ENCODE data around the gene SLC5A10.

The SLC5A10 gene

GRCh38 chr17:18968345-18968744, 16.4 kb downstream of the SLC5A10 start:
- H3K4me3 ChIP-seq (replicated peaks; ENCODE audit: low read depth, low read length): no peak overlapping the region
- no peak for DNase-seq (ENCODE audit: extremely low read depth, low read depth)
- TF ChIP-seq CTCF (IDR thresholded peaks at IDR 0.05; ENCODE audit: low read depth, low read length, missing control alignments): no peak

DNA sequence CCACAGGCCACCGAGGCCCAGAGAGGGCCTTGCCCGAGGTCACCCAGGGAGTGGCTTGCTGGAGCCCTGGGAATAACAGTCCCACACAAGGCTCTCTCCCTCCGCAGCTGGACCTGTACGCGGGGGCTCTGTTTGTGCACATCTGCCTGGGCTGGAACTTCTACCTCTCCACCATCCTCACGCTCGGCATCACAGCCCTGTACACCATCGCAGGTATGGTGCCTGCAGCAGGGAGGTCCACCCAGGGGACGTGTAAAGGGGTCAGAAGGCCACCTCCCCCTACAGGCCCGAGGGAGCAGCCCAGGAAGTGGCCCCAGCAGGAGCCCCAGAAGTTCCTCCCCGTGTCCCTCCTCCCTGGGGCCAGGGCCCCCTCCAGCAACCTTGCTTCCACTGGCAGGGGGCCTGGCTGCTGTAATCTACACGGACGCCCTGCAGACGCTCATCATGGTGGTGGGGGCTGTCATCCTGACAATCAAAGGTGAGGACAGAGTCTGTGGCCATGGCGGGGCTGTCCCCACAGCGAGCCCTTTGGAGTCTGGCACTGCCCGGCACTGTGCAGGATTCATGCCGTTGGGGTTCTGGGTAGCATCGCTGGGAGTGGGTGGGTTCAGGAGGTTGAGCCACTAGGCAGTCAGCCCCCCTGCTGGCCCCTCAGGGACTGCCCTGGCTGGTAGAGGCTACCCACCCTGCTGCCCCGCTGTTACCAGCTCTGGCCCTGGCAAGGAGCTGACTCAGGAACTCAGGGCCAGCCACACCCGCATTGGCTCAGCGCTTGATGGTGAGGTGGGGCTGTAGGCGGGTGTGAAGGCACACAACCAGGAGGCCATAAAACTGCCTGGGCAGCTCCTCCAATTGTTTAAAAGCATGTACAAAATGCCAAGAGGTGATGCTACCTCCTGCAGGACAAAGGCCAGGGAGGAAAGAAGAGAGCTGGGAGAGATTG, 17.3 kb downstream of the SLC5A10 start:
- no peak for DNase-seq (ENCODE audit: extremely low read depth, low read depth)
- no peak for TF ChIP-seq CTCF (IDR thresholded peaks at IDR 0.05; ENCODE audit: low read depth, low read length, missing control alignments)
- H3K4me3 ChIP-seq (replicated peaks; ENCODE audit: low read depth, low read length): no peak overlapping the region

DNA sequence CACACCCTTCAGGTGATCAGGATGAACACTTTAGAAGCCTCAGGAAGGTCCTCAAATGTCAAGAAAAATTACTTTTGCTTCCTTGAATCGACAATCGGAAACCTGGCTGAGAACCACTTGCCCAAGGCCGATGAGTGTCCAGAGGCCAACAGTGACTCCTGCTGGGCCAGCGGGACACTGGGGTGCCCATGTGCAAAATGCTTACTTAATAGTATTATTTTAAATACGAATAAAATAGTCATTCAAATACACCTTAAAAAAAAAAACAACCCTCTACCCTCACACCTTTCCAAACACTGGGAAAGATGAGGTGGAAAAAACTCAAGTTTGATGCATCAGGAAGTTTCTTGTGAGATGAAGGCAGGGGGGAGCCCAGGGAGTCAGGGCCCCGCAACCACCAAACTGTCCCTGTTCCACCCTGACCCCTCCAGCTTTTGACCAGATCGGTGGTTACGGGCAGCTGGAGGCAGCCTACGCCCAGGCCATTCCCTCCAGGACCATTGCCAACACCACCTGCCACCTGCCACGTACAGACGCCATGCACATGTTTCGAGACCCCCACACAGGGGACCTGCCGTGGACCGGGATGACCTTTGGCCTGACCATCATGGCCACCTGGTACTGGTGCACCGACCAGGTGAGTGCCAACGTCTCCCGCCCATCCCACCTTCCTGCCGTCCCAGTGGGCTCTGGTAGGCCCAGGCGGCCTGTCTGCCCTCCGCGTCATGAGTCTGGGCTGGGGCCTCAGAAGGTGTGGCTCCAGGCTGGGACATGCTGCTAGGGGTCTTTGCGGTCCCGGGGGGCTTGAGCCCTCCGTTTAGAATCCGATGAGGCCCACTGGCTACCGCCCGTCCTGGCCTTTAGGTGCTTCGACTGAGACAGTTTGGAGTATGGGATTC, 18.9 kb downstream of the SLC5A10 start:
- TF ChIP-seq CTCF (IDR thresholded peaks at IDR 0.05; ENCODE audit: low read depth, low read length, missing control alignments): peak; percentile 19
- DNase-seq (ENCODE audit: extremely low read depth, low read depth): no peak
- no peak overlapping the region for H3K4me3 ChIP-seq (replicated peaks; ENCODE audit: low read depth, low read length)

DNA sequence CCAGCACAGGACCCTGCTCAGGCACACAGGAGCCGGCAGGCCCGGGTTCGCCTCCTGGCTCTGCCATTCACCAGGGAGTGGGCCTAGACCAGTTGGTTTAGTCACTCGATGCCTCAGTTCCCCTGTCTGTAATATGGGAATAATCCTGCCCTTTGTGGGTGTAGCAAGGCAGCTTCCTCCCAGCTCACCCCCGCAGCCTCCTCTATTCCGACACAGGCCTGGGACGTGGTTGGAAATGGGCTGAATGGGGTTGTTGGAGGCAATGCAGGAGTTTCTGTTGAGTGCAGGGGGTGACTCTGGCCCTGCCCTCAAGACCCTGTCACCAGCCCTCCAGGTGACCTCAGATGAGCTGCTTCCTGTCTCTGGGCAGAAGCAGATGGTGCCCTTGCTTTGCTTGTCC, 19.8 kb downstream of the SLC5A10 start:
- no peak for TF ChIP-seq CTCF (IDR thresholded peaks at IDR 0.05; ENCODE audit: low read depth, low read length, missing control alignments)
- no peak for DNase-seq (ENCODE audit: extremely low read depth, low read depth)
- H3K4me3 ChIP-seq (replicated peaks; ENCODE audit: low read depth, low read length): no peak overlapping the region

DNA sequence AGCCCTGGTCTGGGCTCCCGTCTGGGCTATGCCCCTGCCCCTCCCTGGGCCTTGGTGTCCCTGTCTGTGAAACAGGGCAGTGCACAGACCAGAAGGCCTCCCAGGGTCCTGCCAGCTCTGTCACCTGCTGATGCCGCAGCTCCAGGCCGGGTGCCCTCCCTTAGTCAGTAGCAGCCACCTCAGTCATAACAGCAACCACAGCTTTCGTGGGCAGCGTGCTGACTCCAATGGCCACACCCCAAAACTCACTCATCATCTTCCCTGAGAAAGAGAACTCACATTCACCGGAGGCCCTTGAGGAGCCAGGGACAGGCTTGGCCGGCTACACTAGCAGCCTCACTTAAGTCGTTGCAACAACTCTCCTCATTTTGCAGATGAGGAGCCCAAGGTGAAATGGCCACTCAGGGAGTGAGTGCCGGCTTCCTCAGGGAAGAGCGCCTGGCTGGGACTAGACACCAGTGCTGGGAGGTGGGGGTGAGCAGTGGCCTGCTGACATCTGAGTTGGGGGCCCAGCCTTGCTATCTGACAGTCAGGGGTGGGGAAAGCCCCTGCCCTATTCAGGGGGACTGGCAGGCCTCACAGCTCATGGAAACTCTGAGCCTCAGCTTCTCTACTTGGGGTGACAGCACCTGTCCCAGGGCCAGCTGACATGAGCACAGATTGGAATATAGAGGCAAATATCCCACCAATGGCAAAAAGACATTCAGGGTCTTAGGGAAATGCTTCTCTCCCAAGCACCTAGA, 22.6 kb downstream of the SLC5A10 start:
- DNase-seq (ENCODE audit: extremely low read depth, low read depth): no peak
- TF ChIP-seq CTCF (IDR thresholded peaks at IDR 0.05; ENCODE audit: low read depth, low read length, missing control alignments): no peak
- no peak overlapping the region for H3K4me3 ChIP-seq (replicated peaks; ENCODE audit: low read depth, low read length)

DNA sequence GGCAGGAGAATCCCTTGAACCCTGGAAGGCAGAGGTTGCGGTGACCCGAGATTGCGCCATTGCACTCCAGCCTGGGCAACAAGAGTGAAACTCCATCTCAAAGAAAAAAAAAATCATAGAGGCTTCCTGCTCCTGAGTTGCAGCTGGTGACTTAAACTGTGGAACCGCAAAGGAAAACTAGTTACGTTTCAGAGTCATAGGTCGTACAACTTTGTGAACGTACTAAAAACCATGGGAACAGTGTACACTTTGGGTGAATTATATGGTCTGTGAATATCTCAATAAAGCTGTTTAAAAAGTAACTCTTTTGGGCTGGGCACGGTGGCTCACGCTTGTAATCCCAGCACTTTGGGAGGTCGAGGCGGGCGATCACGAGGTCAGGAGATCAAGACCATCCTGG, 23.6 kb downstream of the SLC5A10 start:
- H3K4me3 ChIP-seq (replicated peaks; ENCODE audit: low read depth, low read length): no peak overlapping the region
- TF ChIP-seq CTCF (IDR thresholded peaks at IDR 0.05; ENCODE audit: low read depth, low read length, missing control alignments): no peak
- DNase-seq (ENCODE audit: extremely low read depth, low read depth): no peak

Data from HFF-Myc (cell line).